H9 (cell line): ENCODE results near the gene ZNF652. TPM values are rescaled to one million over a fixed set of nuclear protein-coding genes. Genes with fewer than 3 reads are reported as not detected.

Experiments used
- DNase-seq: peaks from one replicate; pipeline ENCODE4 v3.0.0-alpha.2; 2017
- H2AFZ ChIP-seq: one replicate; pipeline ENCODE4 v1.6.1; 2013; ENCODE audit warnings: mild to moderate bottlenecking, low read length, control low read depth, moderate library complexity
- H2AK5ac ChIP-seq: 2 replicates; pipeline ENCODE4 v1.6.1; 2013; ENCODE audit warnings: low read length, control low read depth, mixed read lengths; ENCODE audit not compliant: insufficient read length
- H2BK120ac ChIP-seq: one replicate; pipeline ENCODE4 v1.6.1; 2013; ENCODE audit warnings: low read depth, mild to moderate bottlenecking, low read length, control low read depth, inconsistent platforms; ENCODE audit not compliant: poor library complexity, severe bottlenecking
- H2BK12ac ChIP-seq: 2 replicates; pipeline ENCODE4 v1.6.1; 2013; ENCODE audit warnings: low read length, control low read depth, mixed read lengths, low read depth; ENCODE audit not compliant: insufficient read length
- H2BK15ac ChIP-seq: 2 replicates; pipeline ENCODE4 v1.6.1; 2013; ENCODE audit warnings: low read depth, low read length, control low read depth
- H2BK20ac ChIP-seq: one replicate; pipeline ENCODE4 v1.6.1; 2013; ENCODE audit warnings: low read depth, mild to moderate bottlenecking, low read length, control low read depth, inconsistent platforms; ENCODE audit not compliant: poor library complexity, severe bottlenecking
- H2BK5ac ChIP-seq: 2 replicates; pipeline ENCODE4 v1.6.1; 2013; ENCODE audit warnings: low read length, control low read depth, mixed read lengths; ENCODE audit not compliant: insufficient read length
- H3K14ac ChIP-seq: 2 replicates; pipeline ENCODE4 v1.6.1; 2013; ENCODE audit warnings: low read length, control low read depth; ENCODE audit not compliant: insufficient read depth
- H3K18ac ChIP-seq: 2 replicates; pipeline ENCODE4 v1.6.1; 2013; ENCODE audit warnings: low read depth, mild to moderate bottlenecking, mixed read lengths, low read length, control low read depth; ENCODE audit not compliant: insufficient read length
- H3K23ac ChIP-seq: 2 replicates; pipeline ENCODE4 v1.6.1; 2013; ENCODE audit warnings: low read length, control low read depth, mixed read lengths, low read depth; ENCODE audit not compliant: insufficient read length
- H3K23me2 ChIP-seq: 2 replicates; pipeline ENCODE4 v1.6.1; 2013; ENCODE audit warnings: low read depth, mild to moderate bottlenecking, mixed read lengths, low read length, control low read depth; ENCODE audit not compliant: insufficient read length, poor library complexity, severe bottlenecking
- H3K27ac ChIP-seq: 2 replicates; pipeline ENCODE4 v1.5.1; 2013; ENCODE audit warnings: low read length, control low read depth, mixed read lengths, low read depth; ENCODE audit not compliant: insufficient read length
- H3K27me3 ChIP-seq: 2 replicates; pipeline ENCODE4 v1.6.1; 2013; ENCODE audit warnings: low read length, control low read depth, inconsistent platforms; ENCODE audit not compliant: insufficient read depth
- H3K4ac ChIP-seq: 2 replicates; pipeline ENCODE4 v1.6.1; 2013; ENCODE audit warnings: low read depth, mild to moderate bottlenecking, control low read depth, inconsistent platforms, low read length, moderate library complexity
- H3K4me1 ChIP-seq: 2 replicates; pipeline ENCODE4 v1.6.1; 2013; ENCODE audit warnings: low read length, control low read depth, inconsistent platforms; ENCODE audit not compliant: insufficient read depth
- H3K4me2 ChIP-seq: 2 replicates; pipeline ENCODE4 v1.6.1; 2013; ENCODE audit warnings: low read length, control low read depth, mixed read lengths; ENCODE audit not compliant: insufficient read length, insufficient read depth
- H3K56ac ChIP-seq: 2 replicates; pipeline ENCODE4 v1.6.1; 2013; ENCODE audit warnings: low read depth, mild to moderate bottlenecking, mixed read lengths, low read length, control low read depth; ENCODE audit not compliant: insufficient read length
- H3K79me1 ChIP-seq: 2 replicates; pipeline ENCODE4 v1.6.1; 2013; ENCODE audit warnings: low read depth, mild to moderate bottlenecking, moderate library complexity, low read length, control low read depth, inconsistent platforms; ENCODE audit not compliant: insufficient read depth, poor library complexity, severe bottlenecking
- H3K79me2 ChIP-seq: 2 replicates; pipeline ENCODE4 v1.6.1; 2013; ENCODE audit warnings: low read length, control low read depth, inconsistent platforms; ENCODE audit not compliant: insufficient read depth
- H3K9ac ChIP-seq: 2 replicates; pipeline ENCODE4 v1.6.1; 2013; ENCODE audit warnings: low read length, control low read depth, mixed read lengths; ENCODE audit not compliant: insufficient read length; ENCODE audit errors: extremely low read depth
- H3K9me3 ChIP-seq: one replicate; pipeline ENCODE4 v1.6.1; 2013; ENCODE audit warnings: low read depth, low read length, inconsistent platforms; ENCODE audit not compliant: control insufficient read depth
- H3T11ph ChIP-seq: one replicate; pipeline ENCODE4 v1.6.1; 2013; ENCODE audit warnings: mild to moderate bottlenecking, low read length, control low read depth, inconsistent platforms
- H4K20me1 ChIP-seq: one replicate; pipeline ENCODE4 v1.6.1; 2013; ENCODE audit not compliant: control insufficient read depth, insufficient read length, insufficient read depth
- H4K5ac ChIP-seq: 2 replicates; pipeline ENCODE4 v1.6.1; 2013; ENCODE audit warnings: low read depth, mild to moderate bottlenecking, mixed read lengths, low read length, control low read depth; ENCODE audit not compliant: insufficient read length
- H4K8ac ChIP-seq: replicated peaks from 2 replicates; pipeline ENCODE4 v1.6.1; 2013; ENCODE audit warnings: low read length, control low read depth, mixed read lengths, low read depth; ENCODE audit not compliant: insufficient read length
- H4K91ac ChIP-seq: 2 replicates; pipeline ENCODE4 v1.6.1; 2013; ENCODE audit warnings: low read depth, mild to moderate bottlenecking, moderate library complexity, mixed read lengths, low read length, control low read depth; ENCODE audit not compliant: insufficient read length
- H3K27ac Mint-ChIP-seq, 3 experiments: 2 replicates in 2 of 3; 3 replicates in 1 of 3; pipeline ENCODE4 v1.8.0; 2020 to 2021; ENCODE audit warnings: mixed read lengths in 3 of 3, mild to moderate bottlenecking in 1 of 3, moderate library complexity in 1 of 3
- H3K27me3 Mint-ChIP-seq: 2 replicates; pipeline ENCODE4 v1.8.0; 2021; ENCODE audit warnings: low read depth, mild to moderate bottlenecking, moderate library complexity, mixed read lengths
- H3K36me3 Mint-ChIP-seq, 3 experiments: 2 replicates in 2 of 3; 3 replicates in 1 of 3; pipeline ENCODE4 v1.8.0; 2020 to 2021; ENCODE audit warnings: low read depth in 3 of 3, mixed read lengths in 3 of 3; ENCODE audit not compliant: insufficient read depth in 1 of 3
- H3K4me1 Mint-ChIP-seq, 2 experiments: 2 replicates each; pipeline ENCODE4 v1.8.0; 2020; ENCODE audit warnings: mixed read lengths in 2 of 2
- H3K4me3 Mint-ChIP-seq, 2 experiments: 2 replicates in 1 of 2; 3 replicates in 1 of 2; pipeline ENCODE4 v1.8.0; 2020 to 2021; ENCODE audit warnings: mild to moderate bottlenecking in 2 of 2, mixed read lengths in 2 of 2, moderate library complexity in 1 of 2
- H3K9me3 Mint-ChIP-seq, 2 experiments: 2 replicates in 1 of 2; 3 replicates in 1 of 2; pipeline ENCODE4 v1.8.0; 2020; ENCODE audit warnings: mild to moderate bottlenecking in 2 of 2, mixed read lengths in 2 of 2, moderate library complexity in 1 of 2
- total RNA-seq: library from RNA; stranded (reverse); gene quantifications from 2 replicates; pipeline ENCODE4 v1.2.1, GENCODE V29; 2021
- TF ChIP-seq, protein P1 (sequence below): fragments of 200-600 bp; sonication (generic); conservative IDR thresholded peaks from 3 replicates; pipeline ENCODE4 v1.8.0; 2021; ENCODE audit warnings: antibody characterized with exemption, mild to moderate bottlenecking

Gene ZNF652
- total RNA-seq, 1 experiment from 2014 or later = 33.6 TPM

DNA sequence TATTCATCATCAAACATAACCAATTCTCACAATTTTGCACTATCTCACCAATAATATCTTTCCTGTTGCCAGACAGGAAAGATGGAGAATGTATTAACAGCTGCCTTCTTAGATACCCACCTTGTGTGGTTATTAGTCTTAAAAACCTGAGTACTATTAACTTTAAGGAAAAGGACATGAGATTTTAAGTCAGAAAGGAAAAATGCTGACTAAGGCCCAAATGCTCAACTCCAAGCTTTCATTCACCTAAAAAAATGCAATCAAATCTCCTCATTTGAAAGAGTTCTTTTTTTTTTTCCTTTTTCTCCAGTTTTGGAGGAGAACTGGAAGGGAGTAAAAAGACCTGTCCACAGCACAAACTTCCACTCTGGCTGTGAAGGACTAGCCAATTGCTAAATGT lies 70.1 kb downstream of the ZNF652 start:
- H4K8ac ChIP-seq = no peak overlapping the region

More for the DNA sequence above, 70.1 kb downstream of the ZNF652 start:
- H4K91ac ChIP-seq = no peak overlapping the region
- H3K14ac ChIP-seq = no peak overlapping the region
- no peaks in the 10 kb centered on the region for H3K9me3 Mint-ChIP-seq
- H3K79me1 ChIP-seq = no peaks in the 10 kb centered on the region
- H3K56ac ChIP-seq = no peak overlapping the region
- no peaks in the 10 kb centered on the region; a peak in 1 of 7 replicates for H3K36me3 Mint-ChIP-seq
- no peak overlapping the region for H2BK120ac ChIP-seq
- no peak for DNase-seq
- H3K27ac ChIP-seq = no peak overlapping the region
- H4K5ac ChIP-seq = no peak overlapping the region
- H3K4me2 ChIP-seq = no peak overlapping the region
- no peak overlapping the region for H2BK5ac ChIP-seq
- H3K4me3 Mint-ChIP-seq = no peak overlapping the region
- H2AK5ac ChIP-seq = no peak overlapping the region
- H2BK20ac ChIP-seq = no peak overlapping the region
- no peak overlapping the region for H3K23ac ChIP-seq
- no peak overlapping the region for H3K4ac ChIP-seq
- no peaks in the 10 kb centered on the region; the same call in 1 of the 2 replicates for H3K27me3 ChIP-seq
- no peaks in the 10 kb centered on the region for H4K20me1 ChIP-seq
- H3K9me3 ChIP-seq = no peaks in the 10 kb centered on the region
- TF ChIP-seq, protein P1, sequence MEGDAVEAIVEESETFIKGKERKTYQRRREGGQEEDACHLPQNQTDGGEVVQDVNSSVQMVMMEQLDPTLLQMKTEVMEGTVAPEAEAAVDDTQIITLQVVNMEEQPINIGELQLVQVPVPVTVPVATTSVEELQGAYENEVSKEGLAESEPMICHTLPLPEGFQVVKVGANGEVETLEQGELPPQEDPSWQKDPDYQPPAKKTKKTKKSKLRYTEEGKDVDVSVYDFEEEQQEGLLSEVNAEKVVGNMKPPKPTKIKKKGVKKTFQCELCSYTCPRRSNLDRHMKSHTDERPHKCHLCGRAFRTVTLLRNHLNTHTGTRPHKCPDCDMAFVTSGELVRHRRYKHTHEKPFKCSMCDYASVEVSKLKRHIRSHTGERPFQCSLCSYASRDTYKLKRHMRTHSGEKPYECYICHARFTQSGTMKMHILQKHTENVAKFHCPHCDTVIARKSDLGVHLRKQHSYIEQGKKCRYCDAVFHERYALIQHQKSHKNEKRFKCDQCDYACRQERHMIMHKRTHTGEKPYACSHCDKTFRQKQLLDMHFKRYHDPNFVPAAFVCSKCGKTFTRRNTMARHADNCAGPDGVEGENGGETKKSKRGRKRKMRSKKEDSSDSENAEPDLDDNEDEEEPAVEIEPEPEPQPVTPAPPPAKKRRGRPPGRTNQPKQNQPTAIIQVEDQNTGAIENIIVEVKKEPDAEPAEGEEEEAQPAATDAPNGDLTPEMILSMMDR = no peak
- H3T11ph ChIP-seq = no peak overlapping the region
- H3K79me2 ChIP-seq = no peaks in the 10 kb centered on the region
- no peak overlapping the region for H3K18ac ChIP-seq
- H2BK12ac ChIP-seq = no peak overlapping the region
- peaks cover 0 to 5% of the 10 kb centered on the region in 2 experiments; a peak in 1 of 4 replicates for H3K4me1 Mint-ChIP-seq
- no peak overlapping the region for H3K9ac ChIP-seq
- no peak overlapping the region; a peak in 1 of 7 replicates for H3K27ac Mint-ChIP-seq
- no peak overlapping the region for H2AFZ ChIP-seq
- H3K4me1 ChIP-seq = no peaks in the 10 kb centered on the region
- no peaks in the 10 kb centered on the region for H3K27me3 Mint-ChIP-seq
- no peak overlapping the region for H2BK15ac ChIP-seq
- no peaks in the 10 kb centered on the region for H3K23me2 ChIP-seq
